Measurements from ENCODE around the gene CC2D2A.
A peak's percentile ranks its signal among the peaks of the same experiment; 100 is the strongest.
"Not testable (repeated sequence)": the region's sequence is repeated elsewhere in the genome, so short reads cannot be mapped to it uniquely, and the experiment has no call there.

CC2D2A gene

DNA sequence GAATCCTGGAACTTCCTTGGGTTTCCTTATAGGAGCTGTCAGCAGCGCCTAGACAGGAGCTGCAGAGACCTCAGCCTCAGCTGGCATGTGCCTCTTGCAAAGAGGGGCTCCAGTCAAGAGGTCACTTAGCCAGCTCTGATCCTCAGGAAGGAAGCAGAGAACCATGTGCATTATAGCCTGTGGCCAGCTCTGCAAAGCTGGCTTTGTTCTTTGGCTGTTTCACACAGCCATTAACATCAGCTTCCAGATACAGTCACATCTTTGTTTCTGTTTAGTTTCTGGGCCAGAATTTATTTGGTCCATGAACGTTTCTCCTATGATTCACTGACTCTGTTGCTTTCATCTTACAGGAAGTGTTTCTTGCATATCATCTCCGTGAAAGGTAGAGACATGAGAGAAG is 92.4 kb downstream of the CC2D2A start:
- no peak for ATAC-seq

DNA sequence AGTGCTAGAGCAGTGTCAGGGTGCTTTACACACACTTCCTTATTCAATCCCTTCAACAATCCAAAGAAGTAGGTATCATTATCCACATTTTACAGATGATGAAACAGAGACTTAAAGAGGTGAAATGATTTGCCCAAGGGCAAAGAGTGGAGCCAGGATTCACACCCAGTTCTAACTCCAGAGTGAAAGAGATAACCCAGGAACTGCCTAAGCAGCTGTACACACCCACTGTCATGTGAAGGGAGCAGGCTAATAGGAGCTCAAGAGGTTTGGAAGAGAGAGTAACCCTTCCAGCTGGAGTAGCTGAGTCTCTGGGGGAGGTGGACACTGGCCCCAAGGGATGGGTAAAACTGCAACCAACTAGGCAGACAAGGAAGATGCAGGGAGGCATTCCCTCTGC is 92.9 kb downstream of the CC2D2A start:
- ATAC-seq: no peak

DNA sequence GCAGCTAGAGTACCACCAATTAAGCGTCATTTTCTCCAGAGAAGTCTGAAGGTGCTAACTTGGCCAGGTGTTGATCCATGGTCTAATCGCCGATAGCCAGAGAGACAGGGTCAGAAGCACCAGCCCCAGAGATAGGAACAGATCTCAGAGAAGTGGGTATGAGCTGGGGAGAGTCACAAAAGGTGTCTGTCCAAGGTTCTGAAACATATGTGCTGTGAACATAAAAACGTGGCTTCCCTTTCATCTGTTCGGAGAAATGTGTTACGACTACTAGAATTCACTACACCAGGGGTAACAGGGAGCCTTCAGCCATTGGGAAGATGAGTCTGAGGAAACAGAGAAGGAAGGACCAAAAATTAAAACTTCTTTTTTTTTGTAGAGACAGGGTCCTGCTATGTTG is 94.2 kb downstream of the CC2D2A start:
- no peak for ATAC-seq

DNA sequence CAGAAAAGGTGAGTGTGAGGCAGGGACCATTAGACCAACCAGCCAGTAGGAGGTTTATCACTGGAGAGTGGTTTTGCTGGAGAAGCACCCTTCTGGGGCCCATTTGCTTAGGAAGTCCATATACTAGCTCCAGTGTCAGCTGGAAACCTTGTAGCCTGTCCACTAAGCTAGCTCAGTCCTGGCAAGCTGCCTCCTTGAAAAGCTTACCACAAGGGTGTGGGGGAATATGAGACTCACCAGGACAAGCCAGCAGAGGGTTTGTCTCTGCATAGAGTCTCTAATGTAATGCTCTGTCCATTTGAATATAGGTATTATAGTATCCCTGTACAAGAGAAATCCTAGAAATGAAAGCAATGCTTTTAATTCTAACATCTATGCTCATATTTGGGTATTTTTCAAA is 99.1 kb downstream of the CC2D2A start:
- ATAC-seq: no peak

DNA sequence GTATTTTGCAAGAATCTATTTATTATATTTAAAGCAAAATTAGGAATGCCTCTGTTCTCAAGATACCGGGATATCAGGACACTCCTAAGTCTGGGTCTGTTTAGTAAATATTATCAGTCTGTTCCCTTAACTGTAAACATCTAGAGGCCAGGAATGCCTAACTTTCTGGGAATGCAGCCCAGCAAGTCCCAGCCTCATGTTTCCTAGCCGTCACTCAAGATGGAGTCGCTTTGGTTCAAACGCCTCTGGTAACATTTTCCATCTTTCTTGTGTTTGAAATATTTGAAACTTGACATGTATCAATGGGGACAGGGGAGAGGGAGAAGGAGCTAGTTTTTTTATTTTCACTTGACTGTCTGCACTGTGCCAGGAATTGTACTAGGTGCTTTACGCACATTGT is 100.1 kb downstream of the CC2D2A start:
- ATAC-seq: no peak

DNA sequence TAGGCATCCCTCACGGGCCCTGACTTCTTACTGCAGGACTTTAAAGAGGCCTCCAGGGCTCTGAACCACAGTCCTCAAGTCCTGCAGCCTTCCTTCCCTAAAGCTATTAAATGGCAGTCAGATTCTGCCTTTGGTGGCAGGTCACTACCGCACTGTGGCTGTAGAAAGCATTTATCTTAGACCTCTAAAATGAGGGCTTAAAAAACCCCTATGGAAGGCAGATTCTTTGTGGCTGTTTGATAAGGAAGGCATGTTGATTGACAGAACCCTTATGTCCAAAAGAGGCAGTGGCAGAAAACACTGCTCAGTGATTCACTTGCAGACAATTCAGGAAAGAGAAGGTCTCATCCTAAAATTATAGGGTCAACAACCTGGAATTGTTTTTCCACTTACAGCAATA is 106.3 kb downstream of the CC2D2A start:
- ATAC-seq: no peak

DNA sequence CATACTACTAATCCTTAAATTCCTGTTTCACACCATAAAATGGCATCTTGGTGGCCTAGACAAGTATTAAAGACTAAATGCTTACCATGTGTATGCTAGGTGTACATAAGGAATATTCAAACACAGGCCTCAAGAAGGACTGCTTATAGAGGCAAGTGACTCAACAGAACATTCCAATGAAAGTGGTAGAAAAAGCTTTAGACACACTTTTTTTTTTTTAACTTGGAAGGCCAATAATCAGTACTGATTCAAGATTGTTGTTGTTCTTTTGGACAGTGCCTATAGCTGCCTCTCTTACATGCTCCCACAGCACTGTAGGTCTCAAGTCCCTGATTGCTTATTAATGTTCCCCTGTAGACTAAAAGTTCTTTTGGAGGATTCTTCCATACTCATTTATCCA is 107.8 kb downstream of the CC2D2A start:
- no peak for ATAC-seq

DNA sequence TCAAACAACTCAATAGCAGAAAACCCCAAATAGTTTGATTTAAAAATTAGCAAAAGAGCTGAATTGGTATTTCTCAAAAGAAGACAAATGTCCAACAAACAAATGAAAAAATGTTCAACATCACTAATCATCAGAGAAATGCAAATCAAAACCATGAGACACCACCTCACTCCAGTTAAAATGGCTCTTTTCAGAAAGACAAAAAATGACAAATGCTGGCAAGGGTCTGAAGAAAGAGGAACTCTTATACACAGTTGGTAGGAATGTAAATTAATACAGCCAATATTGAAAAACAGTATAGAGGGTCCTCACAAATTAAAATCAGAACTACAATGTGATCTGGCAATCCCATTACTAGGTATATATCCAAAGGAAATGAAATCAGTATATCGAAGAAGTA is 115.1 kb downstream of the CC2D2A start:
- no peak for ATAC-seq

DNA sequence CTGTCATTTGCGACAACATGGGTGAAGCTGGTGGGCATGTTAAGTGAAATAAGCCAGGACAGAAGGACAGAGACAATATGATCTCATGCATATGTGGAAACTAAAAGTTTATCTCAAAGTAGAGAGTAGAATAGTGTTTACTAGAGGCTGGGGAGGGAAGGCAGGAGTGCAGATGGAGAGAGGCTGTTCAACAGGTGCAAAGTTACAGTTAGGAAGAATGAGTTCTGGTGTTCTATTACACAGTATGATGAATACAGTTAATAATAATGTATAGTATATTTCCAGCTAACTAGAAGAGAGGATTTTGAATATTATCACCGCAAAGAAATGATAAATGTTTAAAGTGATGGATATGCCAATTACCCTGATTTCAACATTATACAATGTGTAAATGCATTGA is 115.6 kb downstream of the CC2D2A start:
- ATAC-seq: no peak

DNA sequence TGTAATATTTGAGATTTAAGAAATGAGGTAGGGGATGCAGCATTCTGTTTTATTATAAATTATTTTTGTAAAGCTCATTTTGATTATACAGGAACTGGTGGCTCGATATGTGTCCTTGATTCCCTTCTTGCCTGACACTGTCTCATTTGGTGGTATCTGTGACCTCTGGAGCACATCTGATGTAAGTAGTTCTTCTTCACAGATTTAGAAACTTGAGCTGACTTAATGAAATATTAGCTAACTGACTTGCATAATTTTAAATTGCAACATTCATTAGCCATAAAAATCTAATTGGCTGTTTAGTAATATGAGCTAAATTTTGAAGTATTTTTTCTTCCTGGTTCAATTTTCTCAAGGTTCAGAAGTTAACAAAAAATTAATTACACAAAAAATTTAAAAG is 116.4 kb downstream of the CC2D2A start:
- no peak for ATAC-seq

DNA sequence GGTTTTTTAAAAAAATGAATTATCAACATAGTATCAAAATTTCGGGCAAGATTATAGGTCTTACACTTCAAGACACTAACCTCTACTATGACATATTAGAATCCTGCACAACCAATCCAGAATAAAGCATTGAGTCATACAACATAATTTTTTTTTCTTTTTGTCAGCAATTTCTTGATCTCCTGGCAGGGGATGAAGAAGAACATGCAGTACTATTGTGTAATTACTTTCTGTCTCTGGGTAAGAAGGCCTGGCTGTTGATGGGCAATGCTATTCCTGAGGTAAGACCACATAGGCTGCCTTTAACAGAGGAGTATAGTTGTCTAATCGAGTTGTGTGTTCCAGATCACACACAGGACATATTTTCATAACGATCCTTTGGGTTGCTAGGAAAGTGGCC is 118.0 kb downstream of the CC2D2A start:
- no peak for ATAC-seq

DNA sequence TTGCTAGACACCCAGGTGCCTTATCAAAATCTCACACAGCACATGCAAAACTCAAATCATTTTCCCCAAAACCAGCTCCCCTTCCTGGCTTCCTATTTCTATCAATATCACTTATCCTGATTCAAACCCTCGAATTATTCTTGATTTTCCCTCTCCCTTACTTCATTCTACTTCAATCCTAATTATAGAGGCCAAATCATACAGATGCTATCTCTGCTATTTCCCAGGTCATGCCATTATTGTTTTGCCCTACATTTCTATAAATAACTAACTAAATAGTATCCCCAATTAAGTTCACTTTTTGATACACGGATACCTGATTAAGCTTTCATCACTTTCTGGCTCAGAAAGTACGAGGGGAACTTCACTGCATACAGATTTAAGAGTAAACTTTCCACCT is 123.1 kb downstream of the CC2D2A start:
- ATAC-seq: no peak

DNA sequence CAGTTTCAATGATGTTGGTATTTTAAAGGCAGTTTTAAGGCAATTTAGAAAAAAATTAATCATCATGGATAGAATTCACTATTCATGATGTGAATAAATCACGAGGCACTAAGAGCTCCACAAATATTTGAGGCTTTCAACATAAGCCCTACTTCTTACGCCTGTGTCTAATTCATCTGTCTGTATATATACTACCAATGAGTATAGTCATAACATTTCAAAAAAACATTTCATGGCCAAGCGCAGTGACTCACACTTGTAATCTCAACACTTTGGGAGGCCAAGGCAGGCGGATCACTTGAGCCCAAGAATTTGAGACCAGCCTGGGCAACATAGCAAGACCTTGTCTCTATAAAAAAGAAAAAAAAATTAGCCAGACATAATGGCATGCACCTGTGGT is 129.0 kb downstream of the CC2D2A start:
- ATAC-seq: no peak

DNA sequence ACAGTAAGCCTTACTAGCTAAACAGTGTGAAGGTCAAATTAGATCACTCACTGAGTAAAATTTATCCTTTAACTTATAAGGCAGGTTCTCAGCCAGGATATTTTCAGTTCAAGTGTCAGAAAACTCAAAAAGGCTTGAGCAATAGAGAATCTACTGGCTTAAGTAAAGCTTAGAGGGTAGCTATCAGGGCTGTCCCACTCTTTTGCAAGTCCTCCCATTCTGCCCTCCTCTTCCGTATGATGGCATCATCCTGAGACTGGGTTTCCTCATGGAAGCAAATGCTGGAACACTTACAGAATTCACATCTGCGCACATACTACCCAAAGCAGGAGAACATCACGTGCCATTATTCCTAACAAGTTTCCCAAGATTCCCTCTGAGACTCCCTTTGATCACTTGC is 130.5 kb downstream of the CC2D2A start:
- no peak for ATAC-seq

DNA sequence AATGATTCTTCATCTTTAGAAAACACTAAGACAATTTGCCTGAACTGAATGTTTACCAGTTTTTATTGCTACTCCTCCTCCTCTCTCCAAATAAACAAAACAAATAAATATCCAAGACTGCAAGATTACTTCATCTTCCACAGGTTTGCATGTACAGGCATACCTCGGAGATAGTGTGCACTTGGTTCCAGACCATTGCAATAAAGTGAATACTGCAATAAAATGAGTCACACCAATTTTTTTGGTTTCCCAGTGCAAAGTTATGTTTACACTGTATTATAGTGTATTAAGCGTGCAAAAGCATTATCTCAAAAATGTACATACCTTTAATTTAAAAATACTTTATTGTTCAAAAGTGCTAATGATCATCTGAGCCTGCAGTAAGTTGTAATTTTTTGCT is 132.2 kb downstream of the CC2D2A start:
- no peak for ATAC-seq

DNA sequence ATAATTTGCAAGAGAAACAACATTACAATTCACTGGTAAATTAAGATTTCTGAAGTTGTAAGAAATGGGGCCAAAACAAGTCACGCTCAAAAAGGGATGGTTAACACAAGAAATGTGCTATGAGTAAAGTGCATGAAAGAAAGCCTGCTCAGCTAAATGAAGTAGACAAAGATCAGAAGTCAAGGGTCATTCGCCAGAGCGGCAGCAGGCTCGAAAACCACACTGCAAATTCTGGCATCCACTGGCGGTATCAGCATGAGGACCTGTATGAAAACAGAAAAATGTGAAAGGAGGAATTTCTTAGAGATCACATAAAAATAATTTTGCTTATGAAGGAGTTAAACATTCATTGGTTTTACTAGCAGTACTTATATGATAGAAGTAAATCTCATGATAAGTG is 135.9 kb downstream of the CC2D2A start:
- no peak for ATAC-seq

DNA sequence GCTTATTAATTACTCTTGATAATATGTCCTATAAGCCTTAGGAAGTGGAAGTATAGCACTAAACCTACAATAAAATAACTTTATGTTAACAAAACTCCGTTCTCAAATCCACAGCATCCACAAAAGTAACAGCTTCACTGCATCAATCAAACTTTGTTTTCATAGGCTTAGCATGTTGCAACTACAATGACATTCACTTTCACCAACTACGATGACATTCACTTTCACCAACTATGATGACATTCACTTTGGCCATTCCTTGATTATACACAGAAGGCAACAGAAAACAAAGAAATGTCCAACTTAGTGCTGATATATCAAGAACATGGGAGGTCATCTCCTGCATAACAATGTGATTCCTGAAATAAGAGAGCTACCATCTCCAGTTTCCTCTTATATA is 141.2 kb downstream of the CC2D2A start:
- ATAC-seq: no peak

DNA sequence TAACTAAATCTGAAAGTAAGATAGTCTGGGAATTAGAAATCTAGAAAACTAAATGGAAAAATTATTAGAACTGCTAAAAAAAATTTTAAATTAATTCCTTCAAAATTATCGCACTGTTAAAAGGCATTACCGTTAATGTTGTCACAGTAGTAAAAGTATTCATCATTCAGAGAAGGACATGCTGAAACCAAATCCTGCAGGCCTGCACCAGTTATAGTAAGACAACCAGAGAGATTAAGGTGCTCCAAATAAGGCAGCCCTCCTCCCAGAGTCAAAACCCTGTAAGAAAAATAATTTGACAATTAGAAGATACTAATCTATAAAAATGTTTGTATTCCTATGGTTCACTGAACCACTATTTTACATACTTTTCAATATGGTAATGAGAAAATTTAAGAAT is 142.5 kb downstream of the CC2D2A start:
- ATAC-seq: no peak

DNA sequence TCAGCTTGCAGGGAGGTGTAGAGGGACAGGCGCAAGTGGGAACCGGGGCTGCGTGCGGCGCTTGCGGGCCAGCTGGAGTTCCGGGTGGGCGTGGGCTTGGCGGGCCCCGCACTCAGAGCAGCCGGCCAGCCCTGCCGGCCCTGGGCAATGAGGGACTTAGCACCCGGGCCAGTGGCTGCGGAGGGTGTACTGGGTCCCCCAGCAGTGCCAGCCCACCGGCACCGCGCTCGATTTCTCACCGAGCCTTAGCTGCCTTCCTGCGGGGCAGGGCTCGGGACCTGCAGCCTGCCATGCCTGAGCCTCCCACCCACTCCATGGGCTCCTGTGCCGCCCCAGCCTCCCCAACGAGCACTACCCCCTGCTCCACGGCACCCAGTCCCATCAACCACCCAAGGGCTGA is 145.2 kb downstream of the CC2D2A start:
- ATAC-seq: not testable (repeated sequence)

DNA sequence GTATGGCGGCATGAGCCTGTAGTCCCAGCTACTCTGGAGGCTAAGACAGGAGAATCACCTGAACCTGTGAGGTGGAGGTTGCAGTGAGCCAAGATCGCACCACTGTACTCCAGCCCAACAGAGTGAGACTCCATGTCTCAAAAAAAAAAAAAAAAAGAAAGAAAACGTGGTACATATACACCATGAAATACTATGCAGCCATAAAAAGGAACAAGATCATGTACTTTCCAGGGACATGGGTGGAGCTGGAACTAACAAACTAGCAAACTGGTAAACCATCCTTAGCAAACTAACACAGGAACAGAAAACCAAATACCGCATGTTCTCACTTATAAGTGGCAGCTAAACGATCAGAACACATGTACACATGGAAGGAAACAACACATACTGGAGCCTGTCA is 147.7 kb downstream of the CC2D2A start:
- ATAC-seq: not testable (repeated sequence)

DNA sequence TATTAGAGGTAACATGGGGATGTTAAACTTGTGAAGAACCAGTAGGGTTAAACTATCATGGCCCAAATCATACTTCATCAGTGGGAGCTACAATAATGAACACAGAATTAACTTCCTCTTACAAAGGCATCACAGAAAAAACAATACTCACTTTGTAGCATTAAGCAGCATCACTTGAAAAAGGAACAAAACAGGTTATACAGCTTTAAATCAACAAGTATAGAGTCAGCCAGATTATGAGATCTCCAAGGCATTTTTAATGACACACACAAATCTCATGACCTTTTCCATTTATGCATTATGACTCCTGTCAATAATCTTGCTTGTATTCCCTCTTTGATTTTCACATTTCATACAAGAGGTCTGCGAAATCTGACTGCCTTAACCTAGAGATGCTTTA is 167.1 kb downstream of the CC2D2A start:
- no peak for ATAC-seq

DNA sequence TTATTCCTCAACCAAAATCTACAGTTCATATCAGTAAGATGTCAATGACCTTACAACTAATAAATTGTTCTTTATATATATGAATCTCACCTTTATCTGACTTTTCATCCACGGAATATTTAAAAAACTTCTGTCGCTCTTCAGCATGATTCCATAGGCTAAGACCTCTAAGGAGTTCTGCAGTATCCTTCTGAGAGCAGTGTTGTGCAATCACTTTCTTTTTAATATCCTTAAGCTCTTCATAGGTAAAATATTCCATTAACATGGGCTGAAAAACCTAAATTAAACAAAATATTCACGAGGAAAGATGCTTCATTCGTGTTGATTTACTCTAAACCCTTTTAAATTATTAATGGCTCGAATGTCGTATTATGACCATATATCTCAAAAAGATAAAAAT is 168.7 kb downstream of the CC2D2A start:
- ATAC-seq: no peak

DNA sequence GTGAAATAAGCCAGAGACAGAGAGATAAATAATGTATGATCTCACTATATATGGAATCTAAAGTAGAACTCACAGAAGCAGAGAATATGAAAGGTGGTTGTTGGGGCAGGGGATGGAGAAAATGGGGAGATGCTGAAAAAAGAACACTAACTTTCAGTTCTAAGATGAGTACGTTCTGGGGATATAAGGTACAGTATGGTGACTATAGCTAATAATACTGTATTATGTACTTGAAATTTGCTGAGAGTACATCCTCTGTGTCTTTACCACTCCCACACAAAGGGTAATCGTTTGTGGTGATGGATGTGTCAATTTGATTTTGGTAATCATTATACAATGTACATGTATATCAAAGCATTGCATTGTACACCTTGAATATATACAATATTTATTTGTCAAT is 178.9 kb downstream of the CC2D2A start:
- peak in 1 of 2 donors; percentile 18 for ATAC-seq

DNA sequence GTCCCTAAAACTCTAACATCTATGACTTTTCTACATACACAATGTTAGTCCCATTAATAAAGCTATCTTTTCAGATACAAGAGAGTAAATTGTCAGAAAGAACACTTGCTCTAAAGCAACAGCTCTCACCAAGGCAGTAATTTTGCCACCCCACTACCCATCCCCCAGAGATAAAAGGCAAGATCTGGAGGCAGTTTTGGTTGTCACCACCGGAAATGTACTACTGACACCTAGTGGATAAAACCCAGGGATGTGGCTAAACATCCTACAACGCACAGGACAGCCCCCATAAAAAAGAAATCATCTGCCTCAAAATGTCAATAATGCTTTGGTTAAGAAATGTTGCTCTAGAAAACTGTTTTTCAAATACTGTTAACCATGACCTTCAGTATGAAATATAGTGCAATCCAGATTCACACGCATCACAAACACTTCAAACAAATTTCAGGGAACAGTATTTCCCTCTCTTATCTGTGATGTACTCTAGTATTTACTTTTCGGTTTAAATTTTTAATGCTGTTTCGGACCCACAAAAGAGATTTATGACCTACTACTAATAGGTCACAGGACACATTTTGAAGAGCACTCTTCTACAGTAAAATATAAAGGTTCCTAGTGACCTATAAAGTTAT is 180.3 kb downstream of the CC2D2A start:
- ATAC-seq: peak; percentile 67 to 72
